ENCODE results near the gene ATP10B.
"Not testable (repeated sequence)": the region's sequence is repeated elsewhere in the genome, so short reads cannot be mapped to it uniquely, and the experiment has no call there.

ATP10B gene

GRCh38 chr5:160824301-160825001, 27.6 kb downstream of the ATP10B start:
- peak; percentile 77 for DNase-seq

GRCh38 chr5:160812996-160813395, 39.0 kb downstream of the ATP10B start:
- not testable (repeated sequence) for DNase-seq

- DNase-seq, result no peak
Observed at GRCh38 chr5:160805376-160805775, 46.6 kb downstream of the ATP10B start.

GRCh38 chr5:160802592-160802991, 49.4 kb downstream of the ATP10B start:
- no peak for DNase-seq

- DNase-seq, result no peak
Observed at GRCh38 chr5:160800375-160801275, 51.4 kb downstream of the ATP10B start.

- peak; percentile 89 for DNase-seq
Observed at GRCh38 chr5:160799184-160799583, 52.8 kb downstream of the ATP10B start.

- DNase-seq, result no peak
Observed at GRCh38 chr5:160797020-160797419, 55.0 kb downstream of the ATP10B start.

GRCh38 chr5:160793530-160793899, 58.5 kb downstream of the ATP10B start:
- no peak for DNase-seq

GRCh38 chr5:160792732-160793529, 59.1 kb downstream of the ATP10B start:
- no peak for DNase-seq

GRCh38 chr5:160792281-160792680, 59.7 kb downstream of the ATP10B start:
- no peak for DNase-seq

GRCh38 chr5:160789219-160789859, 62.7 kb downstream of the ATP10B start:
- DNase-seq, result no peak

GRCh38 chr5:160788102-160788660, 63.8 kb downstream of the ATP10B start:
- no peak for DNase-seq

- peak; percentile 21 for DNase-seq
Observed at GRCh38 chr5:160787240-160787639, 64.8 kb downstream of the ATP10B start.

GRCh38 chr5:160774666-160775315, 77.2 kb downstream of the ATP10B start:
- no peak for DNase-seq

- no peak for DNase-seq
Observed at GRCh38 chr5:160773646-160774410, 78.2 kb downstream of the ATP10B start.

- DNase-seq, result no peak
Observed at GRCh38 chr5:160772854-160773253, 79.2 kb downstream of the ATP10B start.

- DNase-seq, result no peak
Observed at GRCh38 chr5:160770718-160771117, 81.3 kb downstream of the ATP10B start.

- no peak for DNase-seq
Observed at GRCh38 chr5:160769301-160769700, 82.7 kb downstream of the ATP10B start.

- DNase-seq, result no peak
Observed at GRCh38 chr5:160767062-160767461, 84.9 kb downstream of the ATP10B start.

- DNase-seq, result no peak
Observed at GRCh38 chr5:160760008-160760407, 92.0 kb downstream of the ATP10B start.

- no peak for DNase-seq
Observed at GRCh38 chr5:160757194-160757593, 94.8 kb downstream of the ATP10B start.

Measured in inflammatory macrophage treated with lipopolysaccharide for 4 hours (primary cell).